ENCODE measurements around the gene MYOZ3. TPM values are rescaled to one million over a fixed set of nuclear protein-coding genes. Genes with fewer than 3 reads are reported as not detected.

Gene MYOZ3
- total RNA-seq, 2 experiments from 2014 or later: not detected

DNA sequence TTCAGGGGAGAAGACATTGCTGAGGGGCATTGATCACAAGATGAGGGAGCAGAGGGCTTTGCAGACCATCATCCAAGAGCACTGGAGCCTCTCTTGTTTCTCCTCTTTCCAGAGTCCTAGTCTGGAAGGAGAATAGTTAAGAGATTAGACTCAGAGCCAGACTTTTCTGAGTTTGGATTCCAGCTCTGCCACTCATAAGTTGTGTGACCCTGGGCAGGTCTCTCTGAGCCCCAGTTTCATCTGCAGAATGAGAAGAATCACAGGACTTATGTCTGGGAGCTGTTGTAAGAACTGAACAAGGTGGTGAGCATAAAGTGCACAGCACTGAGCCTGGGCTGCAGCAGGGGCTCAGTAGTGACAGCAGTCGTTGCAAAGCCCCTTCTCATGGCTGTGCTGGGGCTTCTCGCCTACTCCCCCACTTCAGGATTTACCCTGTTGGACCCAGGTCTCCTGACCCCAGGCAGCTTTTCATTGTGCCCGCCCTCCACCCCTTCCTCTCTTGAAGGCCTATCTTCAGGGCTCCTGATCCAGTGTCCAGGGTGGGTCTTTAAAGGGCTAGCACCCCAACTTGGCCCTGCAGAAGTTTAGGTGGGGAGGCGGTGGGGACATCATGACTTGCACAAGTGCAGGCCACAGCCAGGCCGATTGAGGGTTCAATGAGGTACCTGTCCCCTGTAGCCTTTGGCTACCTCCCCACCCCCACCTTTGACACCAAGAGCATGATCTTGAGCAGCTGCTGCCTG, 19.1 kb upstream of the MYOZ3 start:
- Histone ChIP-seq H3K4me2 (ENCODE audit: low read length) (no peak overlapping the region), H3K36me3 (ENCODE audit: insufficient read depth, low read length) (no peaks in the 10 kb centered on the region)

GRCh38 chr5:150642567-150642927, 18.5 kb upstream of the MYOZ3 start:
- Histone ChIP-seq H3K4me3 (ENCODE audit: low read depth, low read length, poor library complexity, severe bottlenecking) (no peak overlapping the region), H3K4me1 (ENCODE audit: insufficient read depth, low read length, poor library complexity, severe bottlenecking) (no peaks in the 10 kb centered on the region), H3K9me3 (ENCODE audit: low read length) (no peaks in the 10 kb centered on the region), H3K9me2 (ENCODE audit: insufficient read depth, low read length) (no peaks in the 10 kb centered on the region), H3K79me2 (ENCODE audit: insufficient read depth, low read depth, low read length) (no peaks in the 10 kb centered on the region), H2AFZ (ENCODE audit: low read length) (no peak overlapping the region), H3K4me2 (ENCODE audit: low read length) (no peak overlapping the region), H4K20me1 (ENCODE audit: insufficient read depth, low read length) (no peaks in the 10 kb centered on the region), H3K36me3 (ENCODE audit: insufficient read depth, low read length) (no peaks in the 10 kb centered on the region), H3K27ac (ENCODE audit: low read depth, low read length, poor library complexity, severe bottlenecking) (no peak overlapping the region)
- no TSS peak for BruUV-seq (replicated peaks)
- TF ChIP-seq EZH2phosphoT487 (IDR thresholded peaks at IDR 0.05; ENCODE audit: borderline replicate concordance, low read depth, low read length): no peak
- TF ChIP-seq, protein P1, sequence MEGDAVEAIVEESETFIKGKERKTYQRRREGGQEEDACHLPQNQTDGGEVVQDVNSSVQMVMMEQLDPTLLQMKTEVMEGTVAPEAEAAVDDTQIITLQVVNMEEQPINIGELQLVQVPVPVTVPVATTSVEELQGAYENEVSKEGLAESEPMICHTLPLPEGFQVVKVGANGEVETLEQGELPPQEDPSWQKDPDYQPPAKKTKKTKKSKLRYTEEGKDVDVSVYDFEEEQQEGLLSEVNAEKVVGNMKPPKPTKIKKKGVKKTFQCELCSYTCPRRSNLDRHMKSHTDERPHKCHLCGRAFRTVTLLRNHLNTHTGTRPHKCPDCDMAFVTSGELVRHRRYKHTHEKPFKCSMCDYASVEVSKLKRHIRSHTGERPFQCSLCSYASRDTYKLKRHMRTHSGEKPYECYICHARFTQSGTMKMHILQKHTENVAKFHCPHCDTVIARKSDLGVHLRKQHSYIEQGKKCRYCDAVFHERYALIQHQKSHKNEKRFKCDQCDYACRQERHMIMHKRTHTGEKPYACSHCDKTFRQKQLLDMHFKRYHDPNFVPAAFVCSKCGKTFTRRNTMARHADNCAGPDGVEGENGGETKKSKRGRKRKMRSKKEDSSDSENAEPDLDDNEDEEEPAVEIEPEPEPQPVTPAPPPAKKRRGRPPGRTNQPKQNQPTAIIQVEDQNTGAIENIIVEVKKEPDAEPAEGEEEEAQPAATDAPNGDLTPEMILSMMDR (conservative IDR thresholded peaks at IDR 0.05; ENCODE audit: low read length): no peak
- no peak for DNase-seq (ENCODE audit: low spot score)
- ChIA-PET POLR2A (interaction anchor here (0.6 kb wide), 1 partner anchor 158 kb away, joined by 4 read pairs; no protein-coding TSS in a partner anchor), CTCF (ENCODE audit: unreplicated experiment) (interaction anchor here (0.8 to 1.3 kb wide), 2 partner anchors 9 to 14 kb away, joined by 3 to 4 read pairs; no protein-coding TSS in a partner anchor)
- intact Hi-C loops (cut with micrococcal nuclease; ENCODE audit: unreplicated experiment): no loop called here

More for the DNA sequence above, 19.1 kb upstream of the MYOZ3 start:
- intact Hi-C loops (cut with micrococcal nuclease; ENCODE audit: unreplicated experiment): no loop called here
- Histone ChIP-seq H3K27ac (ENCODE audit: low read depth, low read length, poor library complexity, severe bottlenecking) (no peak overlapping the region), H2AFZ (ENCODE audit: low read length) (no peak overlapping the region), H3K4me3 (ENCODE audit: low read depth, low read length, poor library complexity, severe bottlenecking) (no peak overlapping the region), H3K79me2 (ENCODE audit: insufficient read depth, low read depth, low read length) (no peaks in the 10 kb centered on the region), H3K4me1 (ENCODE audit: insufficient read depth, low read length, poor library complexity, severe bottlenecking) (no peaks in the 10 kb centered on the region), H3K9me3 (ENCODE audit: low read length) (no peaks in the 10 kb centered on the region), H4K20me1 (ENCODE audit: insufficient read depth, low read length) (no peaks in the 10 kb centered on the region), H3K9me2 (ENCODE audit: insufficient read depth, low read length) (no peaks in the 10 kb centered on the region)
- no TSS peak for BruUV-seq (replicated peaks)
- no peak for DNase-seq (ENCODE audit: low spot score)
- ChIA-PET CTCF (ENCODE audit: unreplicated experiment) (interaction anchor here (1.3 kb wide), 1 partner anchor 10 kb away, joined by 3 read pairs; no protein-coding TSS in a partner anchor), POLR2A (interaction anchor here (0.6 kb wide), 1 partner anchor 158 kb away, joined by 4 read pairs; no protein-coding TSS in a partner anchor)
- TF ChIP-seq, protein P1 (conservative IDR thresholded peaks at IDR 0.05; ENCODE audit: low read length): no peak
- TF ChIP-seq EZH2phosphoT487 (IDR thresholded peaks at IDR 0.05; ENCODE audit: borderline replicate concordance, low read depth, low read length): no peak
